ENCODE results near the gene CDKN2B-AS1.
"Not testable (repeated sequence)": the region's sequence is repeated elsewhere in the genome, so short reads cannot be mapped to it uniquely, and the experiment has no call there.

The CDKN2B-AS1 gene

DNA sequence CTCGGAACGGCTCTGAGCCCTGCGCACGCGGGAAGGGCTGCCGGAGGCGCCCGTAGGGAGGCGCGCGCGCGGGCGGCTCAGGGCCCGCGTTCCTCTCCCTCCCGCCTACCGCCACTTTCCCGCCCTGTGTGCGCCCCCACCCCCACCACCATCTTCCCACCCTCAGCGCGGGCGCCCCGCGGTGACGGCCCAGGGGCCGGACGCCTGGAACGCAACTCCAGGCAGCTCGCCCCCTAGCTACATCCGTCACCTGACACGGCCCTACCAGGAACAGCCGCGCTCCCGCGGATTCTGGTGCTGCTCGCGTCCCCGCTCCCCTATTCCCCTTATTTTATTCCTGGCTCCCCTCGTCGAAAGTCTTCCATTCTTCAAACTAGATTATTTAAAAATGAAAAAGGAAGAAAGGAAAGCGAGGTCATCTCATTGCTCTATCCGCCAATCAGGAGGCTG is at the start of gene CDKN2B-AS1:
CDKN2B-AS1 (plus strand) TSS at position 236 of the 450 bp plus-strand sequence.
- peak; percentile 91 for DNase-seq

DNA sequence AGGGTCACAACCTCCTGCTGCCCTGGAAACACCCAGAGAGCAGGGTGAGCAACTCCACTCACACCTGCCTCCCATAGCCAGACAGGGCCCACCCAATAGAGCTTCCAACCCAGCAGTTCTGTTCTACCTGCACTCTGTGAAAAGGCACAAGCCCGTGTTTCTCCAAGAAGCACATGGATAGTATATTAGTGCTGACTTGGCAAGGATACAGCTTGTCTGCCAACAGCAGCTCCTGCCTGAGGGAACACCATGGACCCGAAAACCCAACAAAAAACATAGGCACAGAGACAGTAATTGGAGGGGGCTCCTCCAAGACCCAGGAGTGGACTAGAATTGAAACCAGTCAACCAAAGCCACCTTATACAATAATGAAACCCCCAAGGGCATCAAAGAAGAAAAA is 49.0 kb upstream of the CDKN2B-AS1 start:
- no peak for DNase-seq

- DNase-seq, result no peak
These were observed 35.8 kb upstream of the CDKN2B-AS1 start for GRCh38 chr9:21958833-21959232.

- DNase-seq, result not testable (repeated sequence)
These were observed 35.3 kb upstream of the CDKN2B-AS1 start for GRCh38 chr9:21959268-21959667.

- no peak for DNase-seq
These were observed 33.0 kb upstream of the CDKN2B-AS1 start for GRCh38 chr9:21961569-21961968.

- DNase-seq, result peak; percentile 51
These were observed 29.6 kb upstream of the CDKN2B-AS1 start for GRCh38 chr9:21964925-21965385.

- peak; percentile 80 for DNase-seq
These were observed 29.1 kb upstream of the CDKN2B-AS1 start for GRCh38 chr9:21965401-21965951.

- no peak for DNase-seq
These were observed 28.3 kb upstream of the CDKN2B-AS1 start for GRCh38 chr9:21966140-21966851.

- DNase-seq, result no peak
These were observed 27.4 kb upstream of the CDKN2B-AS1 start for GRCh38 chr9:21967169-21967568.

DNA sequence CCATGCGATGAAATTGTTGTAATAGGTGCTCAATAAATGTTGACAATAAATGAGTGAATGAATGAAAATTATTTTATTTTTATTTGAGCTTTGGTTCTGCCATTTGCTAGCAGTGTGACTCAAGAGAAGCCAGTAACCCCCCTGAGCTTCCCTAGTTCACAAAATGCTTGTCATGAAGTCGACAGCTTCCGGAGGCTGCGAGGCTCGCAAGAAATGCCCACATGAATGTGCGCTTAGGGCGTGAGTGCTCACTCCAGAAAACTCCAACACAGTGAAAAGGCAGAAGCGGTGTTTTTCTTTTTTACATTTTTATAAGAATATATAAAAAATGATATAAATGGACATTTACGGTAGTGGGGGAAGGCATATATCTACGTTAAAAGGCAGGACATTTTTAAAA is 26.9 kb upstream of the CDKN2B-AS1 start:
- DNase-seq, result no peak

- DNase-seq, result no peak
These were observed 26.1 kb upstream of the CDKN2B-AS1 start for GRCh38 chr9:21968331-21969010.

GRCh38 chr9:21969011-21969940 is 25.3 kb upstream of the CDKN2B-AS1 start:
- no peak for DNase-seq

- DNase-seq, result no peak
These were observed 24.4 kb upstream of the CDKN2B-AS1 start for GRCh38 chr9:21969951-21970799.

GRCh38 chr9:21970800-21971640 is 23.6 kb upstream of the CDKN2B-AS1 start:
- DNase-seq, result peak; percentile 45

- DNase-seq, result no peak
These were observed 22.2 kb upstream of the CDKN2B-AS1 start for GRCh38 chr9:21972361-21972760.

DNA sequence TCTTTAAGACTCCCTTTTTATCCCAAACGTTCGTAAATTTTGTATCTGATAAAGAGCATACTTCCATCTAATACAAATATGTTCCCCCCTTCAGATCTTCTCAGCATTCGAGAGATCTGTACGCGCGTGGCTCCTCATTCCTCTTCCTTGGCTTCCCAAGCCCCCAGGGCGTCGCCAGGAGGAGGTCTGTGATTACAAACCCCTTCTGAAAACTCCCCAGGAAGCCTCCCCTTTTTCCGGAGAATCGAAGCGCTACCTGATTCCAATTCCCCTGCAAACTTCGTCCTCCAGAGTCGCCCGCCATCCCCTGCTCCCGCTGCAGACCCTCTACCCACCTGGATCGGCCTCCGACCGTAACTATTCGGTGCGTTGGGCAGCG is 20.3 kb upstream of the CDKN2B-AS1 start:
- DNase-seq, result peak; percentile 63

DNA sequence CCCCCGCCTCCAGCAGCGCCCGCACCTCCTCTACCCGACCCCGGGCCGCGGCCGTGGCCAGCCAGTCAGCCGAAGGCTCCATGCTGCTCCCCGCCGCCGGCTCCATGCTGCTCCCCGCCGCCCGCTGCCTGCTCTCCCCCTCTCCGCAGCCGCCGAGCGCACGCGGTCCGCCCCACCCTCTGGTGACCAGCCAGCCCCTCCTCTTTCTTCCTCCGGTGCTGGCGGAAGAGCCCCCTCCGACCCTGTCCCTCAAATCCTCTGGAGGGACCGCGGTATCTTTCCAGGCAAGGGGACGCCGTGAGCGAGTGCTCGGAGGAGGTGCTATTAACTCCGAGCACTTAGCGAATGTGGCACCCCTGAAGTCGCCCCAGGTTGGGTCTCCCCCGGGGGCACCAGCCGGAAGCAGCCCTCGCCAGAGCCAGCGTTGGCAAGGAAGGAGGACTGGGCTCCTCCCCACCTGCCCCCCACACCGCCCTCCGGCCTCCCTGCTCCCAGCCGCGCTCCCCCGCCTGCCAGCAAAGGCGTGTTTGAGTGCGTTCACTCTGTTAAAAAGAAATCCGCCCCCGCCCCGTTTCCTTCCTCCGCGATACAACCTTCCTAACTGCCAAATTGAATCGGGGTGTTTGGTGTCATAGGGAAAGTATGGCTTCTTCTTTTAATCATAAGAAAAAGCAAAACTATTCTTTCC is 19.7 kb upstream of the CDKN2B-AS1 start:
- DNase-seq, result peak; percentile 96

GRCh38 chr9:21976334-21976875 is 18.2 kb upstream of the CDKN2B-AS1 start:
- no peak for DNase-seq

DNA sequence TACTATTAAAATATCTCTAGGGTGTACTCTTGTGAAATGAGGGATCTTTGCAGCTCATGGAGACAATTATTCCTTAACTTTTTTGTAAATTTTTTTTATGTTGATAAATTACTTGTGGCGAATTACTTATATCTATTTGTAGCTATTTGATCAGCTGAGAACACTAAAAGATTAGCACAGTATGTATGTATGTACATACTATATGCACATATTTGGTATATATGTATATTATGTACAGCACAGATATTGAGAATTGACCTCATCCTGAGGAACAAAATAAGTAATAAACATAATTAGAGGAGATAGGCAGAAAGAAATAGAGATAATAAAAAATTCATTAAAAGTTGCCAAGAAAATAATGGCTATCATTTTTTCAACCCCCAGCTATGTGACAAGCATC is 12.2 kb upstream of the CDKN2B-AS1 start:
- no peak for DNase-seq
